Left hindlimb (tissue), 1 donor: ENCODE measurements around the gene KDR.

Experiments
- DNase-seq: peaks from one replicate; pipeline ENCODE4 v3.0.0-alpha.2; 2018

The KDR gene

DNA sequence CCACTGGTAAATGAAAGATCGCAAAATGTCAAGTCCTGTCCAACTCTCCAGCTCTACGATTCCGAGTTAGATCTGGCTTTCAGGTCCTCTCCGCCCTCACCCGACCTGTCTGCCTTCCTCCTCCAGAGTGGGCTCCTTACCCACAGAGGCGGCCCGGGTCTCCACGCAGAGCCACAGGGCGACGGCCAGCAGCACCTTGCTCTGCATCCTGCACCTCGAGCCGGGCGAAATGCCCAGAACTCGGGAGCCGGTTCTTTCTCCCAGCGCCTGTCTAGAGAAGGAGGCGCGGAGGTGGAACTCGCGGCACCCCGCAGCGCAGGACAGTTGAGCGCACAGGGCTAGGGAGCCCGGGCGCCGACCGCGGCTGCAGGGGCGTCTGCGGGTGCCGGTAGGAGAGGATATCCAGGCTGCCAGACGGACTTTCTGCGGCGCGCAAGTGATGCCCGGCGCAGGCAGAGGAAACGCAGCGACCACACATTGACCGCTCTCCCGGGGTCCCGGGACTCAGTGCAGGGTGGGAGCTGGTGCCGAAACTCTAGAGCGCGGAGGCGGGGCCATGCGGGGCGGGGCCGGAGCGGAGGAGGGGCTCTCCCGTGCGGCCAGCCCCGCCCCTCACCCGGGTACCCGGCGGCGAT lies at the start of gene KDR:
Gene KDR, minus strand, starts transcription at position 509 of the 635 bp plus-strand sequence. Its CDS starts 302 bp downstream, at position 207.
- DNase-seq: peak; percentile 55

DNA sequence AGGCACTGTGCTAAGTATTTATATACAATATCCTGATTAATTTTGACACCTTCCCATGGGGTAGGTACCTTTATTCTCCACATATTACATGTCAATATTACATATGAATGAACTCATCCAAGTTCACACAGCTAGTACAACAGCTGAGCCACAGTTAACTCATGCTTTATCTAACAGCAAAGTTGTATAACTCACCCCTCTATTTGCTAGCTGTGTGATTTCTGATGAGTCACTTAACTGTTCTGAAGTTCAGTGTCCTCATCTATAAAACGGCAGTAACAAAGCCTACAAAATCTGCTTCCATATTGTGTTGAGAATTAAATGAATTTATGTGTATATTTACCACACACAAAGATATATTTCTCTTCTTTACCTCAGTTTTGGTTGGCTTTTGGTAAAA lies 48.2 kb upstream of the KDR start:
- DNase-seq: no peak

DNA sequence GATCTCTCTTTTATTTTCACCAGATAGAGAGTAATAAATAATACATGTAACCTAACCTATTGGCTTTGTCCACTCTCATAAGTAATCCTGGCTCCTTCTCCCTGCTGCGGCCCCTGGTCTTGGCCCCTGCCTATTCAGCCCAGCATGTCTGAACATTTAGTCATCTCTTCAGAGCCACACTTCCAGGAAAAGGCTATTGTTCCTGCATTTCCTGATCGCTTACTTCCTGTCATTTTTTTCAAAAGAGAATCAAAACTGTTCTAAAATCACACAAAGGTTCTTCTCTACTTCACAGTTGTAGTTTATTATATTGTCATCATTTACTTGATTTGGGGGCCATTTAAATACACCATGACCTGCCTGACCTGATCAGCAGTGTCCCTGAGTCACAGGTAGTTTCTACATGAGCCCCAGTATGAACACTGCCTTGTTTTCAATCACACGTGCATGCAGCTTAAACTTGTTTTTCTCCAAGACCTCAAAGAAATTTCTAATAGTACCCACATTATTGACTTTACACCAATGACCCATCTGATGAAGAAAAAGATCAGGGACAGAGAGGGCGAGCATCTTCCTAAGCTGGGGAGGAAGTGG lies 47.4 kb upstream of the KDR start:
- no peak for DNase-seq

DNA sequence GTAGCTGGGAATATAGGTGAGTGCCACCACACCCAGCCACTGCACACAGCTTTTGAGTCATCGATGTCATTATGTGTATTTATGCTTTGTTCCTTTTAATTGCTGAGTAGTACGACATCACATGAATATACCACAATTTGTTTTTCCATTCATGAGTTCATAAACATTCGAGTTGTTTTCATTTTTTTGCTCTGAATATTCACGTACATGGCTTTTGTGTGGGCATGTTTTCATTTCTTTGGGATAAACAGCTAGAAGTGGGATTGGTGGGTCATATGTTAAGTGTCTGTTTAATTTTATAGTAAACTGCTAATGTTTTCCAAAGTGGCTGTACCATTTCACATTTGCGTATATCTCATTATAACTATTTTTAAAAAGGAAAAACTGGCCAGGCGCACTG lies 45.1 kb upstream of the KDR start:
- no peak for DNase-seq

DNA sequence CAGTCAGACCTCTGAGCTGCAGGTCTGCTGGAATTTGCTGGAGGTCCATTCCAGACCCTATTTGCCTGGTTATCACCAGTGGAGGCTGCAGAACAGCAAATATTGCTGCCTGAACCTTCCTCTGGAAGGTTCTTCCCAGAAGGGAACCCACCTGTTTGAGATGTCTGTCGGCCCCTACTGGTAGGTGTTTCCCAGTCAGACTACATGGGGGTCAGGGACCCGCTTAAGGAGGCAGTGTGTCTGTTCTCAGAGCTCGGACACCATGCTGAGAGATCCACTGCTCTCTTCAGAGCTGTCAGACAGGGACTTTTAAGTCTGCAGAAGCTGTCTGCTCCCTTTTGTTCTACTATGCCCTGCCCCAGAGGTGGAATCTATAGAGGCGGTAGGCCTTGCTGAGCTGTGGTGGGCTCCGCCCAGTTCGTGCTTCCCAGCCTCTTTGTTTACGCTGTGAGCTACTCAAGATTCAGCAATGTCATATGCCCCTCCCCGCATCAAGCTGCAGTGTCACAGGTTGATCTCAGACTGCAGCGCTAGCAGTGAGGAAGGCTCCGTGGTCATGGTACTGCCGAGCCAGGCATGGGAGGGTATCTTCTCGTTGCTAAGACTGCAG lies 44.1 kb upstream of the KDR start:
- DNase-seq: no peak

DNA sequence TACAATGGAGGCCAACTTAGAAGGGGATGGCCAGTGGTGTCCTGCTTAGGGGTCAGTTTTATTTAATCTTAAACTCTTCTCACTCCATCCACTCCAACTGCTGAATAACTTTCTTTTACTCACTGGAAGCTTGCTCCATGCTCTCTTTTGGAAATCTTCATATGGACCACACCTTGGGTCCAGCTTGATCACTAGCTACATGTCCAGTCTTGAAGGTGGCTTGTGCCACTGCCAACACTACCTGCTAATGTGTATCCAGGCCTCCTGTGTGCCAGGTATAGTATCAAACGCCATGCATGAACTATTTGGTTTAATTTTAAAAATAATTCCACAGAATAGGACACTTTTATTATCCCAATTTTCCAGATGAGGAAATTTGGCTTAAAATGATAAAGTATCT lies 37.0 kb upstream of the KDR start:
- no peak for DNase-seq

DNA sequence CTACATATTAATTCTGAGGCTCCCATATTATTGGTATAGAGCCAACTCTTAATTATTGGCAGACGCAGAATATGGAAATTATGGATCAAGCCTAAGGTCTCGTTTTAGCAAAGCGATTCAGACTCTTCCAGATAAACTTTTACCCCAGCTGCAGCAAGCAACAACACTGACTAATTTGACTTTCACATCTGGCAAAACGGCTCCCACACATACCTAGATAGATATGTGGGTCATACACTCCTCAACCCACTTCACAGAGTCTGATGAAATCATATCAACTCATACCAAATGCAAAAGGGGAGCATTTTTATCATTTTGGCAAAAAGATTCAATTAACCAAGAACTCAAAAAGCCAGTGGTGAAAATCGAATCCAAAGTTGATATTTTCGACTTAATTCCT lies 36.3 kb upstream of the KDR start:
- DNase-seq: no peak

DNA sequence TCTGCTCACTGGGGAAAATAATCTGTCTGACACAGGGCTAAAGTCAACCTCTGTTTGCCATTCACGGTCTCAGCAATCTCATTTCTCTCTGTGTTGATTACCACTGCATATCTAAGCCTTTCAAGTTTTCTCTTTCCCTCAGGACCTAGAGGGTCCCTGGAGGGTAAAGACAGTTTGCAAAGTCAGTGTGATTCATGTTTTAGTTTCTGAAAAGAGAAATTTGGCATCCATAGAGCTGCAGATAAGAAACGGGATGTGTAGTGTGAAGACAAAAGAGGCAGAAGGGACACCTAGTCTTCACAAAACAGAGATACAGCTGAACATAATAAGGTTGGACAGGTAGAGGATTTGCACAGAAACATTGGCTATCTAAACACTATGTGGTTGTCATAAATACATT lies 34.5 kb upstream of the KDR start:
- DNase-seq: no peak

DNA sequence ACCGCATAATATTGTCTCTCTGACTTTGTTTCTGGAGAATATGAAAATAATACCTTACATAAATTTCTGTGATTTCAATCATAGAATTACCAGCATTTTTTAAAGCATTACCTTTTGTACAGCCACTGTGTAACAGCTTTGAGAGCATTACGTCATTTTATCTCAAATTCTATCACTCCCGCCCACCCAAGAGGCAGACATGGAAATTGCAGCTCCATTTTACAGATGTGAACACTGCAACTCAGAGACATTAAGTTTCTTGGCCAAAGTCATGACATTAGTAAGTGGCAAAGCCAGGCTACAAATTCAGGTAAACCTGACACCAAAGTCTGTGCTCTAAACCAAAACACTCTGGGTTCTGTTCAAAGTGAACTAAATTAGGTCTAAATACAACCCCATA lies 33.6 kb upstream of the KDR start:
- no peak for DNase-seq

DNA sequence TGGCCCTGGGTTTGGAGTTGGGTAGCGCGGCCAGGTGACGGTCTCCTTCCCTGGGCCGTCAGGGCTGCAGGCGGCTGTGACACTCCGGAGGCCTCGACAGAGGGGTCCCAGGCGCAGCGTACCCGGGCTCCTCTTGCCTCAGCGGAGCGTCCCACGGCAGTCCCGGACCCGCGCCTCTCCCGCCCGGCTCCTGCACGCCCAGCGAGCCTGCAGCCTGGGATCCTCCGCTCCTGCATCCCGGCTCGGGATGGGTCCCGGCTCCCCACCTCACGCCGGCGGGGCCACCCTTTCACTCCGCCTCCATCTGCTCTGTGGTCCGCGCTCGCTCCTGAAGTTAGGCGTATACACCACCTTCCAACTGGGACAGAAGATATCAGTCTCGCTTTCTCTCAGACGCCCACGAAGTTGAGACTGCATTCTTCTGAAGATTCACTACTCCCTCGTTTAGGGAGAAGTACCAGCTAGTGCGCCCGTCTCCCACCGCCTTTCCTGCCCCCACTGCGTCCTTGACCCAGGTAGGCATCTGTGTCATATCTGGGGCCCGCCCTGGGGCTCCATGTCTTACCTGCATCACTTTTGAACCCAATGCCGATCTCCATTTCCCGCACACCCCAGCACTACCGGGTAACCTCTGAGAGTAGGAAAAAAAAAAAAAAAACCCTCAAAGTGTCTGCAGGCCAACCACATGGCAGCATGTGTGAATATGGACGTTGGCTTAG lies 32.3 kb upstream of the KDR start:
- DNase-seq: no peak

DNA sequence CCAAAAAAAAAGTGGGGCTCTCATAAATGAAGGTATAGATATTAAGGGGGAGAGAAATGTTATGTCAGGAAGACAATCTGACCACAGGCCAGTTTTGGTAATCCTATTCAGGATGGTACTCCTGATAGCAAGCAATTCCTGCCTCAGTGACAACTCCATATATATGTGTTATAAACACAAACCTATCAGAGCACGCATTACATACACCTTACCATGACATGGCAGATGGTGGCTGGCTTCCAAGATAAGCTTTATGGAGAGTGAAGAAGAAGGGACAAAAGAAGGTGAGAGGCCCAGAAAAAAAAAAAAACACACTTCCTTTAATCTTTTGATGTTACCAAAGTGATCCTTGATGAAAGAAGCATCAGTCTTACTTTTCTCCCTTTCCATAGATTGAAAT lies 29.5 kb upstream of the KDR start:
- no peak for DNase-seq

DNA sequence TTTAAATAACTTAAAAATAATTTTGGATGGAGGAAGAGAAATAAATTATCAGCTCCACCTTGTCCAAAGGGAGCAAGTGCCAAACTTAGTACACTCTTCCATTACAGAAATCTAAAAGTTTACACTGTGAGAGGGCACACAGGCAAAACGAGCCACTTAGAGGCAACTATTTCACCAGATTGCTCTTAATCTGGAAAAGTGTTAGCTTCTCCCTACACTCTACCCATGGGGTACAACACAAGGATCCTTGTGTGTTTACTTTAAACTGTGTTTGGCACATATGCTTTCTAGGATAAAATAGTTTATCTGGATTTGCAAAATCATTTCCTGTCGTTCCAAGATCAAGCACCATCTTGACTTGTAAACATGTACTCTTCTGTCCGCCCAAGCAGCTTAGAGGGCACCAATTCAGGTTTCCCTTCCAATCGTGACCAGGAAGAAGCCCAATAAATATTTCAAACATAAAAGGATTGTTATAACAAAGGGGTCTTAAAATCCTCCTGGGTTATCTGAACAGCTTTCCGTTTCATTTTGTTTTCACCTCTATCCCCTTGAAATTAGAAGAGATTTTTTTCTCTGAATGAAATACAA lies 29.0 kb upstream of the KDR start:
- DNase-seq: no peak

DNA sequence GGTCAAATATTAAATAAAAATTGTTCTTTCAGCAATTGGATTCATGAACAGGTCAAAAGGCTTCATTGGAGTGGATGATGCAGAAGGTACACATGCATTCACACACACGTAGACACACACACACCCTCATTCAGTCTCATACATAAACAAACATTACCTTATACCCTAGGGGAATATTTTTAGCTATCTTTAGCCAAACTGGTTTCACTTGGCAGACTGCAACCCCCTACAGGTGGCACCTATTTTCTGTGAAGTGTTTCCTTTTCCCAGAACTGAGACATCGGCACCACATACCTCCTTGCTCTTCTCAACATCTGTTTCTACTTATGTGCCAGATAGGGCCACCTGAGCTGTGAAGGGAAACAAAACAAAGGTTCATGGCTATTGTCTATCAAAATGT lies 18.5 kb upstream of the KDR start:
- DNase-seq: no peak

DNA sequence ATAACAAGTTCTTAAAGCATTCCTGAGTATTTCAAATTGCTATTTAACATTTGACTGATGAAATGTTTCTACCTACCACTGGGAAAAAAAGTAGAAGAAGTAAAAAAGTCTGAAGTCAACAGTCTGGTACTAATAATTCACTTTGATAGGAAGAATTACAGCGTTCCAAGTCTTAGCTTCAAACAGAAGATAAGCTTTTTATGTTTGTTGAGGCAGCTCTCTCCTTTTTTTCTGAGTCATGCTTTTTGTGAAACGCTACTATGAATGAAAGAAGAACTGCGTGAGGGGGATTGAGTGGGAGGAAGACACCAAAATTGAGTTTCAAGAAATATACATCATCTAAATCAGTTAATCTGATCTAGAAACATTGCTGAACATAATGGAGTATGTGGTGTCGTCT lies 13.0 kb upstream of the KDR start:
- DNase-seq: no peak

DNA sequence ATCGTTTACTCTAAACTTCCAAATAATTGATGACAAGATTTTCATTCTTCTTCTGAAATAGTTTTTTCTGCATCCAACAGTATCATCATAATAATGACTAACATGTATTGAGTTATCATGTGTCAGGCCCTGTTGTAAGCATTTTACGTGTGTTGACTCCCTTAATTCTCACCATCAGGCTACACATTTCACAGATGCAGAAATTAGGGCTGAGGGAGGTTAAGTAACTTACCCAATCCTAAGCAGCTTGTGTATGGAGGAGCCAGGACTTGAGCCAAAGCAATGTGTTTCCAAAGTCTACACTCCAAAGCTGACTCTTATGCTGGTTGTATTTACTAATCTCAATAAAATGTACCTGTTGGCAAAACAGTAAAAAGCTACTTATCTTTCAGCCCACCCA lies 11.2 kb upstream of the KDR start:
- DNase-seq: no peak

DNA sequence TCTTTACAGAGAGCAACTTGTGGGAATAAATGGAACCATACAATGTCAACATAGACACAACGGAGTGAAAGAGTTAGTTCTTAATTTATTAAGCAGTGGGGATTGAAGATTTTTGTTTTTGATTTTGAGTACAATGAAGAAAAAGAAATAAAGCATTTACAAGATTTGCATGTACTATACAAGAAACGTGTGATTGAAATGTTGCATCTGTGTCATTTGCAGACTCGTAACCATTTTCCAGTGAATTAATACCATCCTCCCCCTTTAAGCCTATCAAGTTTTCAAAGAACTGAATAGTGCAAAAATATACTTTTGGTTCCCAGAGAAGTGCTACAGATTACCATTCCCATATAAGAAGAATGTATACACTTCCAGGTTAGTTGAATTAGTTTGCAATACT lies 8.6 kb upstream of the KDR start:
- DNase-seq: no peak

DNA sequence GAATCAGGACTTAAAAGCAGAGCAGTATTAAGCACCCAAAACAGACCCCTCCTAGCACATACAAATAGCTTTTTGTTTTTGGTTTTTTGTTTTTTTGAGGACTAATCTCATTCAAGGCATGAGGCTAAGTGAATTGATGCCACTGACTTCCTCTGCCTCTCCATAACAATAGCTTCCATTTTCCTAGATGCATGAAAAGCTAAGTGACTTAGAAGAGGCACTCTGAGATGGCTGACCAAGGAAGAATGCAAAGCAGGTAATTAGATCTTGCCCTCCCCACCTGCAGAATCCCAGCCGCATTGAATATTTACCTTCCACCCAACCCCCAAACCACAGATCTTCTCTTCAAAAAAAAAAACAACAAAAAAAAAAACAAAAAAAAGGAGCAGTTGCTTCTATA lies 7.4 kb upstream of the KDR start:
- DNase-seq: no peak

DNA sequence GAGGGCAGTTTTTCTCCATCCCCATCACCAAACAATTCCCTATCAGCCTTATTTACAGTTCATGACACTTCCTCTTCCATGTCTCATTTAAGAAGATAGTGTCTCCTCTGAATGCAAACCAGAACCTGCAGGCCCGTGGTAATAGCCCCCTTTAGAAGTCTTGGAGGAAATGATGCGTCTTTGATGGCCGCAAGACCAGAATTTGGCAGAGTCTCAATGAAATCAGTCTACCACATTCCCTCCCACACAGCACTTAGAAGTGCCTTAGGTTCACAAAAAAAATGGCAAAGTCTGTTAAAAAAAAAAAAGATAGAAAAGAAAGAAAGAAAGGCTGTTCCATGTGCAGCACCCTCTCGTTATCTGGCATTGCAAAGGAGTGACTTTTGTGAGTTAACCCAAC lies 2.1 kb upstream of the KDR start:
- no peak for DNase-seq

DNA sequence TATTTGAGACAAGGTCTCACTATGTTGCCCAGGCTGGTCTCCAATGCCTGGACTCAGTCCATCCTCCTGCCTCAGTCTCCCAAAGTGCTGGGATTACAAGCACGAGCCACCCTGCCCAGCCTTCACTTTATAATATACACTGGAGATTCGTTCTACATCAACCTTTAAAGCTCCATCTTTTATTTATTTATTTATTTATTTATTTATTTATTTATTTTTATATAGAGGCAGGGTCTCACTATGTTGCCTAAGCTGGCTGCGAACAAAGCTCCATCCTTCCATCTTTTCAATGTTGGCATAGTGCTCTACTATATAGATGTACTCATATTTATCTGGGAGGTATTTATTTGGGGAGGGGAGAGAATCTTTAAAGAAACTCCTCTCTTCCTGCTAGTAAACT lies 1.7 kb upstream of the KDR start:
- no peak for DNase-seq

DNA sequence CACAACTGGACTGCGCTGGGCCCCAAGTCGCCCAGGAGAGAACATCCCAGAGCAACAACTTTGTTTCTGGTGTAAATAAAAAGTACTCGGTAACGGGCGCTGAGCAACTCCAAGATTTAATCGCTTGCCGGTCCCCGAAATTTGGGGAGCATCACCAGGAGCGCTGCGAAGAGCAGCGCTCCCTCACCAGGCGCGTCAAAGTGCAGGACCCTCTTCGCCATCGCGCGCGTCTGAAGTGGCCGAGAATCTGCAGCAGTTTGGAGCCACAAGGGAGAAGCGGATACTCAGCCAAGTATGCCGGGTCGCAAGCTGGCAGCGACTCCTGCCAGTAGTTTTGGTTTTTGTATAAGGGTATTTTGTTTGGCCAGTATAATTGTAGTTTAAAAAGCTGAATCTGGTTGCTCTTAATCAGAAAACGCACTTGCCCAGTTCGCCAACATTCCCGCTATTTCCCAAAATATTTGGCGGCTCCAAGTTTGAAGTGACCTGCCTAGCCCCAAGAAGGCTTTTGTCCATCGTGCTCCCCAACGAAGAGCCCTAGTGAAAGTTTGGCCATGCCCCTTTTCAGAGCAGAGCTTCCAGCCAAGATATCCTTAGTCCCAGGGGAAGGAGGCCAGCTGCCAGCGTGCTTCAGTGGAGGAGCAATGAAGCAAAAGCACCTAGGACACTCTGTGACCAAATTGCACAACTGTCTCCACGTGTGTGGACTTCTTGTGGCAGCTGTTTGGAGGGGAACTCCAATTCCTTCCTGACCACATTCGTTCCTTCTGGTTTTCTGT lies 557 bp upstream of the KDR start:
- DNase-seq: no peak

DNA sequence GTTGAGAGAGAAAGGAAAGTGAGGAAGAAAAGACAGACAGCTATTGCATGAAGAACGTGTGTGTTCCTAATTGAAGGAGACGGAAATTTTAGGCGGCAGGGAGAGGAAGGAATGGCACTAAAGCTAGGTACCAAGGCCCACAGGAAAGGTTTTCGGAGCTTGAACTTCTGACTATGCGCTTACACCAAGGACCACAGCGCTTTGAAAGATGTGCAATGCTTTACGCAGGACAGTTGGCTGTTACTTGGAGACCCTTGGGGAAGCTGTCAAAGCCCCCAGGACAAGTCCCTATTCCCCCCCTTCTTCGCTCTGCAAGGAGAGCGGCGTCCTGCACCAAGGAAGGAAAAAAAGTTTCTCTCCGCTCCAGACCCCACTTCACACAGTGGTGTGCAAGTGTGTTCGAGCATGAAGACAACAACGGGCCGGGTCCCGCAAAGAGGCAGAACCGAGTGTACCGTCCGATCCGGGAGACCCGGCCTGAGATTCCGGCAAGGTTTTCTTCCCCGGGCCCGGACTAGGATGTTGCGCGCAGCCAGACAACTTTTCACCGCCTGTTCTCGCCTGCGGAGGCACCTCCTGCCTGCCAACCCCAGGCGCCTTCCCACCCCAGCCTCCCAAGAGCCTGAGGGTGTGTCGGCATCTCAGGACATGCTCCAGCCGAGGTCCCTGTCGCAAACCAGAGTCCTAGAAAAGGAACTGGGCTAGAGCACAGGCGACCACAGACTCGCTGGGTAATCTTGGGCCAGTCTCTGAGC lies 896 bp downstream of the KDR start:
- DNase-seq: no peak

DNA sequence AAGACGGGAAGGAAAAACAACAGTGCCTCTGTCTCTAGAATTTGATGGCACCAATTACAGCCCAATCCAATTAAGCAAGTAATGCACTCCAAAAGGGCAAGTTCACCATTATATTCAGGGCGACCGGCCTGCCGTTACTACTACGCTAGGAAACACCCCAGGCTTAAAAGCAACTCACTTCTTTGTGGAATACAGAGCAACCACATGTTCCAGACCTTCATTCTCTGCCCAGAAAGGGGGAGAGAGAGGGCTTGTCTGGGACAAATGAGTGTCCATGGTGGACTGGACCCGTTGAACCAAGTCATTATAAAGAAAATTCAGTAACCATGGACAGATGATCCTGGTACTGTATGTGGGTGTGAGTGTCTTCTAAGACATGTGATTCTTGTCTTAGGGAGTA lies 1.6 kb downstream of the KDR start:
- no peak for DNase-seq
